ENCODE data around the gene JDP2. TPM values are rescaled to one million over a fixed set of nuclear protein-coding genes. Genes with fewer than 3 reads are reported as not detected.
A peak's percentile ranks its signal among the peaks of the same experiment; 100 is the strongest.

JDP2 gene
- total RNA-seq, 2 experiments from 2014 or later, result 1.3 to 1.4 TPM

DNA sequence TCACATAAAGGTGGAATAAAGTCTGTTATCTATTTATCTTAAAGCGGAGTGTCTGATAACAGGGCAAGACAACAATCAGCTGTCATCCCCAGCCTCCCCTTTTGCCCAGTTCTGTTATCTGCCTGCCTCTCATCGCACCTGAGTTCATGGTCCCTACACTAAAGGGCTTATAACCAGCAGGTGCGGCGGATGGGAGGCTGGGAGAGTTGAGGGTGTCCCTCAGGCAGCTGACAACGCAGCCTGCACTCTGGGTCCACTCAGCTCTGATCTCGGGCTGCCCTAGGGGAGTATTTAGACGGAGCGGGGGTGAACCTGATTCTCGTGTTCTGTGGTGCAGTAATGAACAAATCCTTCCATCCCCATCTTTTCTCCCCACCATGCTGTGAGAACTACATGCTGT, 34.0 kb upstream of the JDP2 start:
- ChIA-PET CTCF (no interaction called here), POLR2A (no interaction called here)
- ATAC-seq (no peak), DNase-seq (no peak)
- TF ChIP-seq CTCF (IDR thresholded peaks at IDR 0.05), result no peak
- intact Hi-C loops (cut with micrococcal nuclease), result no loop called here
- no peaks in the 10 kb centered on the region for H3K4me1 Mint-ChIP-seq (ENCODE audit: low read depth)
- no peaks in the 10 kb centered on the region for H3K36me3 Mint-ChIP-seq (ENCODE audit: low read depth)
- peaks cover 3% of the 10 kb centered on the region for H3K9me3 Mint-ChIP-seq
- H3K4me3 Mint-ChIP-seq, result no peak overlapping the region
- H3K27ac Mint-ChIP-seq, result no peak overlapping the region
- H3K27me3 Mint-ChIP-seq, result no peaks in the 10 kb centered on the region

GRCh38 chr14:75395862-75396261, 32.0 kb upstream of the JDP2 start:
- POLR2A ChIA-PET, result no interaction called here
- no peaks in the 10 kb centered on the region for H3K4me1 Mint-ChIP-seq (ENCODE audit: low read depth)
- H3K36me3 Mint-ChIP-seq (ENCODE audit: low read depth), result no peaks in the 10 kb centered on the region
- no peak overlapping the region for H3K27ac Mint-ChIP-seq
- H3K4me3 Mint-ChIP-seq, result no peak overlapping the region
- peaks cover 3% of the 10 kb centered on the region for H3K9me3 Mint-ChIP-seq
- CTCF ChIA-PET, result no interaction called here
- intact Hi-C loops (cut with micrococcal nuclease), result no loop called here
- ATAC-seq (no peak), DNase-seq (no peak)
- no peak for TF ChIP-seq CTCF (IDR thresholded peaks at IDR 0.05)
- H3K27me3 Mint-ChIP-seq, result no peaks in the 10 kb centered on the region

DNA sequence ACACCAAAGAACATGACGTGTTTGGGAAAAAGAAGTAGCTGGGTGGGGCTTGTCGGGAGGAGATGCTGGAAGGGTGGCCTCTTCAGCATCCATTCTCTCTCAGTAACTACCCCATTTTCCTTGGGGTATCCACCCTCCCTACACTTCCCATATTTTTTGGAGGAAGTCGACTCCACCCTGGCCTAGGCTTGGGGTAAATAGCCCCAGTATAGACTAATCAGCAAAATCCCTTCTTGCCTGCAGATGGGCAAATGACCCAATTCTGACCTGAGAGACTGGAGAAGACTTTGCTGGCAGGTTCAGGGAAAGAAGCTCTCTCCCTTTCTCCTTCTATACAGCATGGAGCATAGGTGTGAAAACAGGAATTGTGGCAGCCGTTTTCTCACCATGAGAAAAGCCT, 28.5 kb upstream of the JDP2 start:
- no peak overlapping the region for H3K4me3 Mint-ChIP-seq
- no peaks in the 10 kb centered on the region for H3K4me1 Mint-ChIP-seq (ENCODE audit: low read depth)
- ChIA-PET POLR2A (no interaction called here), CTCF (interaction anchor here (1.5 to 1.6 kb wide), 2 partner anchors 10 to 17 kb away, joined by 3 to 4 read pairs; no protein-coding TSS in a partner anchor)
- no peak for TF ChIP-seq CTCF (IDR thresholded peaks at IDR 0.05)
- no peak overlapping the region for H3K27ac Mint-ChIP-seq
- no peak for DNase-seq
- intact Hi-C loops (cut with micrococcal nuclease), result no loop called here
- no peaks in the 10 kb centered on the region for H3K36me3 Mint-ChIP-seq (ENCODE audit: low read depth)
- peaks cover 3% of the 10 kb centered on the region for H3K9me3 Mint-ChIP-seq
- H3K27me3 Mint-ChIP-seq, result no peaks in the 10 kb centered on the region
- no peak for ATAC-seq

DNA sequence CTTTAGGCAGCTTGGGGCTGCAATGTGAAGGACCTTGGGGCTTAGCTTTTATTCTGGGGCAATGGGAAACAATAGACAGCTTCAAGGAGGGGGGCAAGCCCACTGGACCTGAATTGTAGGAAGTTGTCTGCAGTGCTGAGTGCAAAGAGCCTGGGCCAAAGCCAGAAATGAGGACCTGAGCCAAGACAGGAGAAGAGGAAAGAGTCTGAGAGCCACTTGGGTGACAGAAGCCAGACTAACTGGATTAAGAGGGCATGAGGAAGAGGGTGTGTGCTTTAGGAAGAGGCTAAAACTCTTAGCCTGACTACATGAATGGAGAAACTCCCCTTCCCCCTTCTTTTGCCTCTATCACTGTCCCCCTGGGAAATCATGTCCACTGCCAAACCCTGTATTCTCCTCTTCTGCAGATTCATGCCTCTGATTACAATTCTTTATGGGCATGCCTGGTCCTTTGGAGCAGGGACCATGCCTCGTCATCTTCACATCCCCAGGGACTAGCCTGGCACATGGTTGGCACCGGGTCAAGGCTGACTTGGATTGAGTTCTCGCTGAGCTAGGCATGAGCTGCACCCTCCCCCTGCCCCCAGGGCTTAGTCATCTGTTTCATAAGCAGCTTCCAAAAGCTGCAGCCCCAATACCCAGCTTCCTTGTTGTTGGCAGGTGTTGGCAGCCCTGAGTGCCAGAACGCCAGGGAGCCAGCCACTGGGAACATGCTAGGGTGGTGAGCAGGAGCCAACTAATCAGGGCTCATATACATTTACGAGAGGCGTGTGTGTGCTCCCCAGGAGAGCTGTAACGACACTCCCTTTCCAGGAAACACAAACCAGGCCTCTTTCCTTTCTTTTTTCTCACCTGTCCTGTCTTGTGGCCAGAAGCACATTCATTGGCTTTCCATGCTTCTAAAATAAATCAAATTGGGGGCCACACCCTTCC, 27.7 kb upstream of the JDP2 start:
- no peak for TF ChIP-seq CTCF (IDR thresholded peaks at IDR 0.05)
- CTCF ChIA-PET, result interaction anchor here (0.7 to 1.6 kb wide), 4 partner anchors 11 to 254 kb away, joined by 3 to 4 read pairs (median 3); no protein-coding TSS in a partner anchor
- Mint-ChIP-seq H3K4me1 (ENCODE audit: low read depth) (no peaks in the 10 kb centered on the region), H3K27me3 (no peaks in the 10 kb centered on the region), H3K27ac (no peak overlapping the region), H3K9me3 (peaks cover 3% of the 10 kb centered on the region), H3K36me3 (ENCODE audit: low read depth) (no peaks in the 10 kb centered on the region), H3K4me3 (no peak overlapping the region)
- DNase-seq, result peak; percentile 15
- ATAC-seq, result no peak
- POLR2A ChIA-PET, result no interaction called here
- intact Hi-C loops (cut with micrococcal nuclease), result no loop called here

DNA sequence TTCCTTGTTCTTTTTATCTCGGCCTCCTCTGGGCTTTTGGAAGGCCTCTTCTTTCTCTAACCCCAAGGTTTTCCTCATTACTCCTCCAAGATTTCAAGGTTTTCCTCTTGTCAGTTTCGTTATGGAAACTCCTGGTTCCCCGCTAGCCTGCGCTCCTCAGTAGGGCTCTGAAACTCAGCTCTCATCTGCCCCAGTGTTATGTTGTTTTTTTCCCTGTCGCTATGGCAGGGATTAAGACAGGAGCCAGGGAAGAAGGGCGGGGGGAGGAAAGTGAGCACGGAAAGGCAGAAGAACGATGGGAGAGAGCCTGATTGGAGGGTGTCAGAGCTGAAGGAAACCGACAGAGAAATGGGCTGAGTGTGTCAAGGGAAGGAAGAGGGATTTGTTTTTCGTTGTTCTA, 26.5 kb upstream of the JDP2 start:
- intact Hi-C loops (cut with micrococcal nuclease), result no loop called here
- Mint-ChIP-seq H3K36me3 (ENCODE audit: low read depth) (no peaks in the 10 kb centered on the region), H3K4me3 (no peak overlapping the region), H3K9me3 (peaks cover 3% of the 10 kb centered on the region), H3K27me3 (no peaks in the 10 kb centered on the region), H3K27ac (no peak overlapping the region), H3K4me1 (ENCODE audit: low read depth) (no peaks in the 10 kb centered on the region)
- ChIA-PET CTCF (no interaction called here), POLR2A (no interaction called here)
- ATAC-seq (no peak), DNase-seq (no peak)
- TF ChIP-seq CTCF (IDR thresholded peaks at IDR 0.05), result no peak
